ENCODE data around the gene ATP10A.

DNA sequence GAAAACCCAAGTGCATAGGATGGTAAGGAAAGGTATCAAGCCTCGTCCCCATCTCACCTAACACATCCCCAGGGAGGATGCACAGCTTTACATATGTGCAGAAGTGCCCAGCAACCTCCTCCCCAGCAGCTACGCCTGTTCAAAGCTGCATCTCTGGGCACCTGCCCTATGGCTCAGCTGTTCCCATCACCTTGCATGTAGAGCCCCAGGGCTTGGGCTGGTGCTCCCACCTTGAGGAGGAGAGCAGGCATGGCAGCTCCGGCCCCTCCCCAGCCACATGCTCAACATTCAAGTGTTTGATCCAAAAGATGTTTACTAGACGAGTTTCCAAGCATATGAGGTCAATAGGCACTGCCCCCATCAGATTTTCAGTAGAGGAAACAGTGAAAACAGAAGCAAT, 173.5 kb downstream of the ATP10A start:
- TF ChIP-seq, protein P1, sequence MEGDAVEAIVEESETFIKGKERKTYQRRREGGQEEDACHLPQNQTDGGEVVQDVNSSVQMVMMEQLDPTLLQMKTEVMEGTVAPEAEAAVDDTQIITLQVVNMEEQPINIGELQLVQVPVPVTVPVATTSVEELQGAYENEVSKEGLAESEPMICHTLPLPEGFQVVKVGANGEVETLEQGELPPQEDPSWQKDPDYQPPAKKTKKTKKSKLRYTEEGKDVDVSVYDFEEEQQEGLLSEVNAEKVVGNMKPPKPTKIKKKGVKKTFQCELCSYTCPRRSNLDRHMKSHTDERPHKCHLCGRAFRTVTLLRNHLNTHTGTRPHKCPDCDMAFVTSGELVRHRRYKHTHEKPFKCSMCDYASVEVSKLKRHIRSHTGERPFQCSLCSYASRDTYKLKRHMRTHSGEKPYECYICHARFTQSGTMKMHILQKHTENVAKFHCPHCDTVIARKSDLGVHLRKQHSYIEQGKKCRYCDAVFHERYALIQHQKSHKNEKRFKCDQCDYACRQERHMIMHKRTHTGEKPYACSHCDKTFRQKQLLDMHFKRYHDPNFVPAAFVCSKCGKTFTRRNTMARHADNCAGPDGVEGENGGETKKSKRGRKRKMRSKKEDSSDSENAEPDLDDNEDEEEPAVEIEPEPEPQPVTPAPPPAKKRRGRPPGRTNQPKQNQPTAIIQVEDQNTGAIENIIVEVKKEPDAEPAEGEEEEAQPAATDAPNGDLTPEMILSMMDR (IDR thresholded peaks at IDR 0.05): no peak
- TF ChIP-seq POLR2A (IDR thresholded peaks at IDR 0.05): no peak
